DND-41 (cell line): Measurements from ENCODE around the gene ARHGEF38.

ENCODE experiments used
- EZH2 ChIP-seq: IDR thresholded peaks from 3 replicates; pipeline ENCODE4 v1.6.1; 2012; ENCODE audit warnings: borderline replicate concordance, low read depth, mild to moderate bottlenecking, moderate library complexity, low read length, inconsistent platforms; ENCODE audit not compliant: severe bottlenecking
- TF ChIP-seq, protein P1 (sequence below): IDR thresholded peaks from 2 replicates; pipeline ENCODE4 v1.5.1; 2012; ENCODE audit warnings: borderline replicate concordance, low read length, moderate library complexity, mild to moderate bottlenecking; ENCODE audit not compliant: poor library complexity, severe bottlenecking; ENCODE audit errors: extremely low read depth

DNA sequence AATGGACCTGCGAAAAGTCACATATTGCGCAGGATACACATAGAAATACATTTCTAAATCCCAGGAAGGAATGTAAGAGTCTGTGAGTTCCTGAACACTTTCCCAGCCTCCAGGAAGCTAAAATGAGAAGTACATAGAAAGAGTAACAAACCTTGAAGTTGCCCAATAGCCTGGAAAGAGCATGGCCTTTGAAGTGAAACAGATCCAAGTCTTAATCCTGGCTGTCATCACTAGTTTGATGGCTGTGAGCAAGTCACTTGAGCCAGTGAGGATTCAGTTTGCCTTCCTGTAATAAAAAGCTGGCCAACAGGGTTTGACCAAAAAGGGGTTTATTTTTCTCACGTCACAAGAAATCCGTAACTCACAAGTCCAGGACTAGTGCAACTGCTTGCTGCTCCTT lies 69.8 kb downstream of the ARHGEF38 start:
- TF ChIP-seq EZH2 = no peak
- TF ChIP-seq, protein P1, sequence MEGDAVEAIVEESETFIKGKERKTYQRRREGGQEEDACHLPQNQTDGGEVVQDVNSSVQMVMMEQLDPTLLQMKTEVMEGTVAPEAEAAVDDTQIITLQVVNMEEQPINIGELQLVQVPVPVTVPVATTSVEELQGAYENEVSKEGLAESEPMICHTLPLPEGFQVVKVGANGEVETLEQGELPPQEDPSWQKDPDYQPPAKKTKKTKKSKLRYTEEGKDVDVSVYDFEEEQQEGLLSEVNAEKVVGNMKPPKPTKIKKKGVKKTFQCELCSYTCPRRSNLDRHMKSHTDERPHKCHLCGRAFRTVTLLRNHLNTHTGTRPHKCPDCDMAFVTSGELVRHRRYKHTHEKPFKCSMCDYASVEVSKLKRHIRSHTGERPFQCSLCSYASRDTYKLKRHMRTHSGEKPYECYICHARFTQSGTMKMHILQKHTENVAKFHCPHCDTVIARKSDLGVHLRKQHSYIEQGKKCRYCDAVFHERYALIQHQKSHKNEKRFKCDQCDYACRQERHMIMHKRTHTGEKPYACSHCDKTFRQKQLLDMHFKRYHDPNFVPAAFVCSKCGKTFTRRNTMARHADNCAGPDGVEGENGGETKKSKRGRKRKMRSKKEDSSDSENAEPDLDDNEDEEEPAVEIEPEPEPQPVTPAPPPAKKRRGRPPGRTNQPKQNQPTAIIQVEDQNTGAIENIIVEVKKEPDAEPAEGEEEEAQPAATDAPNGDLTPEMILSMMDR = no peak
